GM13976 (cell line): ENCODE measurements around the gene OR7E24.

ENCODE experiments used
- DNase-seq: peaks from one replicate; pipeline ENCODE4 v3.0.0; 2012; ENCODE audit warnings: low spot score
- CTCF ChIP-seq: IDR thresholded peaks from 2 replicates; pipeline ENCODE4 v1.5.1; 2012; ENCODE audit warnings: borderline replicate concordance, mild to moderate bottlenecking; ENCODE audit not compliant: insufficient read depth; ENCODE audit errors: extremely low read depth, missing control alignments, control extremely low read depth
- in situ Hi-C: fragments of 300-500 bp; cut with MboI; formaldehyde crosslinking; loops from one replicate; pipeline ENCODE4 v1.12.0; 2022; ENCODE audit warnings: low sequenced_read_pairs, mixed read lengths, inconsistent platforms; ENCODE audit not compliant: unreplicated experiment

Gene OR7E24

GRCh38 chr19:9296336-9296735 is 45.6 kb downstream of the OR7E24 start:
- DNase-seq = no peak
- no peak for TF ChIP-seq CTCF
- in situ Hi-C loops = no loop called here
